Measurements from ENCODE around the gene CARS1. TPM values are rescaled to one million over a fixed set of nuclear protein-coding genes. Genes with fewer than 3 reads are reported as not detected.

Gene CARS1
- total and polyA plus RNA-seq, 4 donors: 18.8 to 41.4 (median 38.3) TPM

GRCh38 chr11:2963112-2963754 lies 94.0 kb downstream of the CARS1 start:
- 84 to 88% methylated on average over 7 of the region's 7 CpGs for WGBS, 2 donors
- ATAC-seq (ENCODE audit: low FRiP score): no peak
- Histone ChIP-seq H3K4me1 (ENCODE audit: control insufficient read depth in 1 of 2, insufficient read depth in 2 of 2, low read length in 2 of 2) (no peaks in the 10 kb centered on the region), H3K4me3 (ENCODE audit: low read length in 2 of 2) (no peak overlapping the region), H3K9me3 (ENCODE audit: control insufficient read depth, low read length) (no peaks in the 10 kb centered on the region), H3K36me3 (ENCODE audit: control insufficient read depth in 1 of 2, insufficient read depth in 2 of 2, low read length in 1 of 2) (peaks cover 0 to 16% of the 10 kb centered on the region in 2 donors), H3K27ac (ENCODE audit: low read depth in 1 of 2, low read length in 2 of 2) (no peak overlapping the region), H3K27me3 (ENCODE audit: control insufficient read depth in 1 of 2, insufficient read depth in 2 of 2, low read length in 1 of 2) (no peaks in the 10 kb centered on the region)
- intact Hi-C loops (cut with DNase I): no loop called here
- DNase-seq: no peak

- no peaks in the 10 kb centered on the region for H3K27me3 ChIP-seq (ENCODE audit: control insufficient read depth in 1 of 2, insufficient read depth in 2 of 2, low read length in 1 of 2)
- no peak overlapping the region for H3K4me3 ChIP-seq (ENCODE audit: low read length in 2 of 2)
- intact Hi-C loops (cut with DNase I): no loop called here
- WGBS, 2 donors: 76 to 81% methylated on average over 5 of the region's 5 CpGs
- no peaks in the 10 kb centered on the region for H3K9me3 ChIP-seq (ENCODE audit: control insufficient read depth, low read length)
- peaks cover 0 to 15% of the 10 kb centered on the region in 2 donors for H3K36me3 ChIP-seq (ENCODE audit: control insufficient read depth in 1 of 2, insufficient read depth in 2 of 2, low read length in 1 of 2)
- no peaks in the 10 kb centered on the region for H3K4me1 ChIP-seq (ENCODE audit: control insufficient read depth in 1 of 2, insufficient read depth in 2 of 2, low read length in 2 of 2)
- no peak for DNase-seq
- H3K27ac ChIP-seq (ENCODE audit: low read depth in 1 of 2, low read length in 2 of 2): no peak overlapping the region
- ATAC-seq (ENCODE audit: low FRiP score): no peak
These were observed 96.1 kb downstream of the CARS1 start for GRCh38 chr11:2961080-2961479.

- Histone ChIP-seq H3K27ac (ENCODE audit: low read depth in 1 of 2, low read length in 2 of 2) (no peak overlapping the region), H3K27me3 (ENCODE audit: control insufficient read depth in 1 of 2, insufficient read depth in 2 of 2, low read length in 1 of 2) (no peaks in the 10 kb centered on the region), H3K4me3 (ENCODE audit: low read length in 2 of 2) (no peak overlapping the region), H3K9me3 (ENCODE audit: control insufficient read depth, low read length) (no peaks in the 10 kb centered on the region), H3K36me3 (ENCODE audit: control insufficient read depth in 1 of 2, insufficient read depth in 2 of 2, low read length in 1 of 2) (peaks cover 2 to 13% of the 10 kb centered on the region in 2 donors), H3K4me1 (ENCODE audit: control insufficient read depth in 1 of 2, insufficient read depth in 2 of 2, low read length in 2 of 2) (no peaks in the 10 kb centered on the region)
- DNase-seq (no peak), ATAC-seq (ENCODE audit: low FRiP score) (no peak)
- intact Hi-C loops (cut with DNase I): no loop called here
- 91 to 92% methylated on average over 7 of the region's 7 CpGs for WGBS, 2 donors
These were observed 97.1 kb downstream of the CARS1 start for GRCh38 chr11:2960139-2960538.

- 84 to 89% methylated on average over 3 of the region's 3 CpGs for WGBS, 2 donors
- no peaks in the 10 kb centered on the region for H3K9me3 ChIP-seq (ENCODE audit: control insufficient read depth, low read length)
- H3K27ac ChIP-seq (ENCODE audit: low read depth in 1 of 2, low read length in 2 of 2): no peak overlapping the region
- H3K36me3 ChIP-seq (ENCODE audit: control insufficient read depth in 1 of 2, insufficient read depth in 2 of 2, low read length in 1 of 2): peaks cover 5 to 7% of the 10 kb centered on the region in 2 donors
- no peak overlapping the region for H3K4me3 ChIP-seq (ENCODE audit: low read length in 2 of 2)
- no peaks in the 10 kb centered on the region for H3K27me3 ChIP-seq (ENCODE audit: control insufficient read depth in 1 of 2, insufficient read depth in 2 of 2, low read length in 1 of 2)
- no peak for DNase-seq
- H3K4me1 ChIP-seq (ENCODE audit: control insufficient read depth in 1 of 2, insufficient read depth in 2 of 2, low read length in 2 of 2): no peaks in the 10 kb centered on the region
- intact Hi-C loops (cut with DNase I): no loop called here
- no peak for ATAC-seq (ENCODE audit: low FRiP score)
These were observed 99.0 kb downstream of the CARS1 start for GRCh38 chr11:2958251-2958650.

- 76 to 78% methylated on average over 6 of the region's 6 CpGs for WGBS, 2 donors
- H3K9me3 ChIP-seq (ENCODE audit: control insufficient read depth, low read length): no peaks in the 10 kb centered on the region
- peaks cover 5 to 13% of the 10 kb centered on the region in 2 donors for H3K36me3 ChIP-seq (ENCODE audit: control insufficient read depth in 1 of 2, insufficient read depth in 2 of 2, low read length in 1 of 2)
- H3K4me1 ChIP-seq (ENCODE audit: control insufficient read depth in 1 of 2, insufficient read depth in 2 of 2, low read length in 2 of 2): no peaks in the 10 kb centered on the region
- ATAC-seq (ENCODE audit: low FRiP score) (no peak), DNase-seq (no peak)
- H3K27me3 ChIP-seq (ENCODE audit: control insufficient read depth in 1 of 2, insufficient read depth in 2 of 2, low read length in 1 of 2): no peaks in the 10 kb centered on the region
- intact Hi-C loops (cut with DNase I): no loop called here
- no peak overlapping the region for H3K27ac ChIP-seq (ENCODE audit: low read depth in 1 of 2, low read length in 2 of 2)
- H3K4me3 ChIP-seq (ENCODE audit: low read length in 2 of 2): no peak overlapping the region
These were observed 101.2 kb downstream of the CARS1 start for GRCh38 chr11:2955906-2956476.

- peaks cover 5 to 13% of the 10 kb centered on the region in 2 donors for H3K36me3 ChIP-seq (ENCODE audit: control insufficient read depth in 1 of 2, insufficient read depth in 2 of 2, low read length in 1 of 2)
- ATAC-seq (ENCODE audit: low FRiP score) (no peak), DNase-seq (no peak)
- H3K27me3 ChIP-seq (ENCODE audit: control insufficient read depth in 1 of 2, insufficient read depth in 2 of 2, low read length in 1 of 2): no peaks in the 10 kb centered on the region
- 88 to 92% methylated on average over 6 of the region's 6 CpGs for WGBS, 2 donors
- no peaks in the 10 kb centered on the region for H3K4me1 ChIP-seq (ENCODE audit: control insufficient read depth in 1 of 2, insufficient read depth in 2 of 2, low read length in 2 of 2)
- intact Hi-C loops (cut with DNase I): no loop called here
- no peak overlapping the region for H3K4me3 ChIP-seq (ENCODE audit: low read length in 2 of 2)
- no peaks in the 10 kb centered on the region for H3K9me3 ChIP-seq (ENCODE audit: control insufficient read depth, low read length)
- H3K27ac ChIP-seq (ENCODE audit: low read depth in 1 of 2, low read length in 2 of 2): no peak overlapping the region
These were observed 103.0 kb downstream of the CARS1 start for GRCh38 chr11:2954263-2954662.

- ATAC-seq (ENCODE audit: low FRiP score): no peak
These were observed 104.9 kb downstream of the CARS1 start for GRCh38 chr11:2952290-2952689.

GRCh38 chr11:2951231-2952110 lies 105.8 kb downstream of the CARS1 start:
- Histone ChIP-seq H3K9me3 (ENCODE audit: control insufficient read depth, low read length) (no peaks in the 10 kb centered on the region), H3K4me3 (ENCODE audit: low read length in 2 of 2) (no peak overlapping the region), H3K4me1 (ENCODE audit: control insufficient read depth in 1 of 2, insufficient read depth in 2 of 2, low read length in 2 of 2) (no peaks in the 10 kb centered on the region), H3K27ac (ENCODE audit: low read depth in 1 of 2, low read length in 2 of 2) (peak overlapping the region in 1 of 2 donors; percentile 16), H3K27me3 (ENCODE audit: control insufficient read depth in 1 of 2, insufficient read depth in 2 of 2, low read length in 1 of 2) (no peaks in the 10 kb centered on the region), H3K36me3 (ENCODE audit: control insufficient read depth in 1 of 2, insufficient read depth in 2 of 2, low read length in 1 of 2) (peaks cover 5 to 14% of the 10 kb centered on the region in 2 donors)
- ATAC-seq (ENCODE audit: low FRiP score) (no peak), DNase-seq (no peak)
- intact Hi-C loops (cut with DNase I): no loop called here
- WGBS, 2 donors: 76 to 79% methylated on average over 9 of the region's 9 CpGs

More at GRCh38 chr11:2952290-2952689, 104.9 kb downstream of the CARS1 start:
- Histone ChIP-seq H3K27me3 (ENCODE audit: control insufficient read depth in 1 of 2, insufficient read depth in 2 of 2, low read length in 1 of 2) (no peaks in the 10 kb centered on the region), H3K36me3 (ENCODE audit: control insufficient read depth in 1 of 2, insufficient read depth in 2 of 2, low read length in 1 of 2) (peaks cover 5 to 14% of the 10 kb centered on the region in 2 donors), H3K4me3 (ENCODE audit: low read length in 2 of 2) (no peak overlapping the region), H3K9me3 (ENCODE audit: control insufficient read depth, low read length) (no peaks in the 10 kb centered on the region), H3K4me1 (ENCODE audit: control insufficient read depth in 1 of 2, insufficient read depth in 2 of 2, low read length in 2 of 2) (no peaks in the 10 kb centered on the region), H3K27ac (ENCODE audit: low read depth in 1 of 2, low read length in 2 of 2) (no peak overlapping the region)
- DNase-seq: no peak
- intact Hi-C loops (cut with DNase I): no loop called here
- 71 to 72% methylated on average over 6 of the region's 6 CpGs for WGBS, 2 donors
